HEK293 (cell line): ENCODE measurements around the gene FAM199X.

Source experiments
- CTCF ChIA-PET: fragments of 350-600 bp; formaldehyde crosslinking; extraction: SDS; loops from one replicate; lab custom pipeline; 2021; ENCODE audit warnings: antibody characterized with exemption; lab: Yijun Ruan, JAX
- POLR2A ChIA-PET: fragments of 300-600 bp; formaldehyde crosslinking; extraction: SDS; loops from one replicate; lab custom pipeline; 2020; ENCODE audit warnings: antibody characterized with exemption, inconsistent platforms; lab: Yijun Ruan, JAX
- H3K27ac ChIP-seq: fragments of 200-500 bp; sonication (Bioruptor generic); 2 replicates; pipeline ENCODE4 v1.5.1; 2014; ENCODE audit warnings: low read depth, low read length, control low read depth, inconsistent platforms; ENCODE audit errors: extremely low read depth
- H3K36me3 ChIP-seq, 2 experiments: fragments of 200-500 bp in 1 of 2; sonication (Bioruptor generic) in 1 of 2; 1 replicate in 1 of 2; 2 replicates in 1 of 2; pipeline ENCODE4 v1.5.1; 2014 to 2017; ENCODE audit warnings: inconsistent platforms in 2 of 2, low read length in 2 of 2; ENCODE audit not compliant: control insufficient read depth in 2 of 2, insufficient read depth in 1 of 2
- H3K4me1 ChIP-seq: fragments of 200-500 bp; sonication (Bioruptor generic); 2 replicates; pipeline ENCODE4 v1.5.1; 2014; ENCODE audit warnings: mild to moderate bottlenecking, low read length, inconsistent platforms; ENCODE audit not compliant: control insufficient read depth, insufficient read depth
- H3K4me3 ChIP-seq: 2 replicates; pipeline ENCODE4 v1.5.1; 2011; ENCODE audit warnings: low read depth, mild to moderate bottlenecking, control low read depth, low read length, moderate library complexity
- H3K9me3 ChIP-seq: fragments of 200-500 bp; sonication (Bioruptor generic); 2 replicates; pipeline ENCODE4 v1.5.1; 2014; ENCODE audit warnings: low read depth, low read length, inconsistent platforms; ENCODE audit not compliant: control insufficient read depth, insufficient read depth
- CTCF ChIP-seq: fragments of 450-650 bp; formaldehyde crosslinking; IDR thresholded peaks from 2 replicates; pipeline ENCODE4 v1.5.1; 2016; ENCODE audit warnings: missing biosample characterization, missing genetic modification characterization
- GLI4 ChIP-seq: fragments of 450-650 bp; formaldehyde crosslinking; IDR thresholded peaks from 2 replicates; pipeline ENCODE4 v1.5.1; 2016; ENCODE audit warnings: missing biosample characterization, missing genetic modification characterization
- GLIS1 ChIP-seq: fragments of 450-650 bp; formaldehyde crosslinking; IDR thresholded peaks from 2 replicates; pipeline ENCODE4 v1.5.1; 2016; ENCODE audit warnings: missing biosample characterization, missing genetic modification characterization
- IKZF3 ChIP-seq: fragments of 450-650 bp; IDR thresholded peaks from 2 replicates; pipeline ENCODE4 v1.5.0; 2018; ENCODE audit warnings: missing biosample characterization, mild to moderate bottlenecking, missing genetic modification characterization, moderate library complexity
- KLF1 ChIP-seq: fragments of 450-650 bp; formaldehyde crosslinking; IDR thresholded peaks from 2 replicates; pipeline ENCODE4 v1.5.1; 2016; ENCODE audit warnings: missing biosample characterization, missing genetic modification characterization
- KLF10 ChIP-seq: fragments of 450-650 bp; IDR thresholded peaks from 2 replicates; pipeline ENCODE4 v1.5.1; 2018; ENCODE audit warnings: missing biosample characterization, mild to moderate bottlenecking, missing genetic modification characterization
- KLF8 ChIP-seq: fragments of 450-650 bp; formaldehyde crosslinking; IDR thresholded peaks from 2 replicates; pipeline ENCODE4 v1.5.1; 2016; ENCODE audit warnings: missing biosample characterization, missing genetic modification characterization
- KLF9 ChIP-seq: fragments of 450-650 bp; formaldehyde crosslinking; IDR thresholded peaks from 2 replicates; pipeline ENCODE4 v1.5.1; 2016; ENCODE audit warnings: missing biosample characterization, missing genetic modification characterization, low read depth
- PBX3 ChIP-seq: sonication (generic); formaldehyde crosslinking; IDR thresholded peaks from 2 replicates; pipeline ENCODE4 v1.8.1; 2022; ENCODE audit warnings: mild to moderate bottlenecking, moderate library complexity, missing genetic modification reagents
- PRDM1 ChIP-seq: fragments of 450-650 bp; formaldehyde crosslinking; IDR thresholded peaks from 2 replicates; pipeline ENCODE4; 2016; ENCODE audit warnings: missing biosample characterization, missing genetic modification characterization
- REST ChIP-seq: fragments of 450-650 bp; formaldehyde crosslinking; IDR thresholded peaks from 2 replicates; pipeline ENCODE4 v1.5.1; 2016; ENCODE audit warnings: missing biosample characterization, missing genetic modification characterization
- SP2 ChIP-seq: fragments of 450-650 bp; formaldehyde crosslinking; IDR thresholded peaks from 2 replicates; pipeline ENCODE4 v1.5.1; 2016; ENCODE audit warnings: missing biosample characterization, missing genetic modification characterization
- TRIM28 ChIP-seq: IDR thresholded peaks from 2 replicates; pipeline ENCODE4 v1.6.1; 2011; ENCODE audit warnings: low read length, control low read depth, borderline replicate concordance
- ZBTB20 ChIP-seq: fragments of 450-650 bp; formaldehyde crosslinking; IDR thresholded peaks from 2 replicates; pipeline ENCODE4 v1.5.1; 2016; ENCODE audit warnings: missing biosample characterization, missing genetic modification characterization
- ZBTB21 ChIP-seq: fragments of 450-650 bp; formaldehyde crosslinking; IDR thresholded peaks from 2 replicates; pipeline ENCODE4 v1.5.1; 2017; ENCODE audit warnings: missing biosample characterization, missing genetic modification characterization
- ZBTB48 ChIP-seq: fragments of 450-650 bp; formaldehyde crosslinking; IDR thresholded peaks from 2 replicates; pipeline ENCODE4 v1.5.1; 2016; ENCODE audit warnings: missing biosample characterization, missing genetic modification characterization
- ZBTB8A ChIP-seq: fragments of 450-650 bp; formaldehyde crosslinking; IDR thresholded peaks from 2 replicates; pipeline ENCODE4 v1.5.1; 2016; ENCODE audit warnings: missing biosample characterization, missing genetic modification characterization
- ZFHX2 ChIP-seq: fragments of 450-650 bp; formaldehyde crosslinking; conservative IDR thresholded peaks from 2 replicates; pipeline ENCODE4 v1.5.1; 2016; ENCODE audit warnings: missing biosample characterization, missing genetic modification characterization
- ZNF10 ChIP-seq: fragments of 450-650 bp; formaldehyde crosslinking; IDR thresholded peaks from 2 replicates; pipeline ENCODE4 v1.5.1; 2017; ENCODE audit warnings: missing biosample characterization, missing genetic modification characterization
- ZNF2 ChIP-seq: fragments of 450-650 bp; formaldehyde crosslinking; IDR thresholded peaks from 2 replicates; pipeline ENCODE4 v1.5.1; 2016; ENCODE audit warnings: missing biosample characterization, missing genetic modification characterization
- ZNF366 ChIP-seq: fragments of 450-650 bp; formaldehyde crosslinking; conservative IDR thresholded peaks from 2 replicates; pipeline ENCODE4 v1.5.1; 2016; ENCODE audit warnings: missing biosample characterization, missing genetic modification characterization
- ZNF394 ChIP-seq: fragments of 450-650 bp; formaldehyde crosslinking; IDR thresholded peaks from 2 replicates; pipeline ENCODE4 v1.5.1; 2016; ENCODE audit warnings: missing biosample characterization, missing genetic modification characterization, mild to moderate bottlenecking, moderate library complexity, borderline replicate concordance
- ZNF561 ChIP-seq: fragments of 450-650 bp; IDR thresholded peaks from 2 replicates; pipeline ENCODE4 v1.5.1; 2018; ENCODE audit warnings: missing biosample characterization, missing genetic modification characterization, borderline replicate concordance
- ZNF600 ChIP-seq: fragments of 450-650 bp; formaldehyde crosslinking; IDR thresholded peaks from 2 replicates; pipeline ENCODE4 v1.5.1; 2016; ENCODE audit warnings: missing biosample characterization, missing genetic modification characterization
- ZNF664 ChIP-seq: fragments of 450-650 bp; formaldehyde crosslinking; IDR thresholded peaks from 2 replicates; pipeline ENCODE4 v1.5.1; 2016; ENCODE audit warnings: missing biosample characterization, missing genetic modification characterization
- TF ChIP-seq, protein P1 (sequence below): fragments of 450-650 bp; formaldehyde crosslinking; IDR thresholded peaks from 2 replicates; pipeline ENCODE4 v1.5.1; 2016; ENCODE audit warnings: missing biosample characterization, missing genetic modification characterization
- TF ChIP-seq, protein P2 (sequence below): fragments of 450-650 bp; formaldehyde crosslinking; IDR thresholded peaks from 2 replicates; pipeline ENCODE4 v1.5.1; 2016; ENCODE audit warnings: missing biosample characterization, missing genetic modification characterization

The FAM199X gene

DNA sequence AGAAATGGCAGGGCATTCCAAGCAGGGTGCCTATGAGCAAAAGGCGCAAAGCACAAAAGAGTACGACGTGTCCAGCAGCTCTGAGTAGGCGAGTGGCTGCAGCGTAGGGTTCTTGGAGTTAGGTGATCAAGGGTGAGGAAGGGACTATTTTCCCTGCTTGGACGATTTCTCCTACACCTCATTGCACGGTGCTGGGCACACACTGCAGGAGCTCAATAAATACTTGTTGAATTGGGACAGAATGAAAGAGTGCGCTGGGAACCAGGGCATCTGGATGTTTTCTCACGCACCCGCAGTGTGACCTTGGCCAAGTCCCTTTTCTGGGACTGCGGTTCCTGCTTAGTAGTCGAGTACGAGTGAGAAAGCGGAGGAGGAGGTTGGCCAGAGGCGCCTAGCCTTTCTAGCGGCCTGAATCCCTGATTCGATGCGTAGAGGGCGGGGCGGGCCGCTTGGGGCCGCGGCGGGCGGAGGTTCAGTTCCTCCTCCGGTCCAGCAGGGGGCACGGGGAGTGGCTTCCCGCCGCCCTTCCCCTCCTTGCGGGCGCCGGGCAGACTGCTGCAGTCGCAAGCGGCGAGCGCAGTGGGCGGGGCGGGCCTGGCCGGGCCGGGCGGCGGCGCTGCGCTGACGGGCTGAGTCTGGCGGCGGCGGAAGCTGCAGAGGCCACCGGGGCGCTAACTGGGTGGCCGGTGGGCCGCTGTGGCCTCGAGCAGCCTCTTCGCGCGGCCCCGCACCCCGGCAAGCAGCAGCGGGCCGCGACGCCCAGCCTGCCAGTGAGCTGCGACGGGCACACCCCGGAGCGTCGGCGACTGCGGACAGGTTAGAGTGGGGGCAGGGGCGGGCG is at the start of gene FAM199X:
Gene FAM199X, plus strand, starts transcription at position 560 of the 841 bp plus-strand sequence. CDS start 333 bp downstream, outside the sequence.
- H3K4me3 ChIP-seq: peak within 1 kb of the TSS; percentile 86
- H3K9me3 ChIP-seq: no peaks in the 10 kb centered on the region
- H3K4me1 ChIP-seq: no peaks in the 10 kb centered on the region
- H3K36me3 ChIP-seq: peaks cover 0 to 19% of the 10 kb centered on the region in 2 experiments; a peak in 1 of 3 replicates
- H3K27ac ChIP-seq: peak within 1 kb of the TSS; percentile 83
- ChIA-PET CTCF (interaction anchor here (0.6 to 1.1 kb wide), 2 partner anchors 9 to 27 kb away, joined by 5 read pairs; partner anchors contain the start of gene SLC25A53), POLR2A (interaction anchor here (1.4 to 3.2 kb wide), 2 partner anchors 9 kb away, joined by 3 to 39 read pairs; partner anchors contain the start of gene SLC25A53)
- TF ChIP-seq ZNF664 (tag by site-specific recombination) (peak; percentile 38; the same call in 1 of the 2 replicates), ZNF394 (tag by site-specific recombination) (no peak; the same call in 1 of the 2 replicates), ZBTB48 (tag by site-specific recombination) (peak; percentile 74; the same call in 1 of the 2 replicates), REST (peak; percentile 27; the same call in 1 of the 2 replicates), GLIS1 (peak; percentile 15; the same call in 1 of the 2 replicates), KLF1 (tag by site-specific recombination) (no peak), ZNF10 (peak; percentile 84), ZBTB8A (peak; percentile 73), ZNF600 (0 out of 2 replicates have a peak, but pooled peaks have one; percentile 21), CTCF (tag by site-specific recombination) (peak; percentile 71), KLF8 (tag by site-specific recombination) (peak; percentile 79), KLF9 (tag by site-specific recombination) (0 out of 2 replicates have a peak, but pooled peaks have one; percentile 52), ZNF366 (0 out of 2 replicates have a peak, but pooled peaks have one; percentile 41), KLF10 (tag by site-specific recombination) (peak; percentile 21; the same call in 1 of the 2 replicates), PBX3 (CRISPR knock-in tag) (peak; percentile 20; the same call in 1 of the 2 replicates), TRIM28 (peak; percentile 97), PRDM1 (tag by site-specific recombination) (peak; percentile 57), SP2 (tag by site-specific recombination) (peak; percentile 77), ZBTB21 (tag by site-specific recombination) (peak; percentile 35; the same call in 1 of the 2 replicates), IKZF3 (tag by site-specific recombination) (peak; percentile 19; the same call in 1 of the 2 replicates), ZNF561 (tag by site-specific recombination) (peak; percentile 17; the same call in 1 of the 2 replicates), ZFHX2 (peak; percentile 45), ZNF2 (tag by site-specific recombination) (peak; percentile 76; the same call in 1 of the 2 replicates), ZBTB20 (tag by site-specific recombination) (peak; percentile 98), GLI4 (tag by site-specific recombination) (no peak)
- TF ChIP-seq, protein P1, sequence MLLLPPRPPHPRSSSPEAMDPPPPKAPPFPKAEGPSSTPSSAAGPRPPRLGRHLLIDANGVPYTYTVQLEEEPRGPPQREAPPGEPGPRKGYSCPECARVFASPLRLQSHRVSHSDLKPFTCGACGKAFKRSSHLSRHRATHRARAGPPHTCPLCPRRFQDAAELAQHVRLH (tag by site-specific recombination): no peak
- TF ChIP-seq, protein P2, sequence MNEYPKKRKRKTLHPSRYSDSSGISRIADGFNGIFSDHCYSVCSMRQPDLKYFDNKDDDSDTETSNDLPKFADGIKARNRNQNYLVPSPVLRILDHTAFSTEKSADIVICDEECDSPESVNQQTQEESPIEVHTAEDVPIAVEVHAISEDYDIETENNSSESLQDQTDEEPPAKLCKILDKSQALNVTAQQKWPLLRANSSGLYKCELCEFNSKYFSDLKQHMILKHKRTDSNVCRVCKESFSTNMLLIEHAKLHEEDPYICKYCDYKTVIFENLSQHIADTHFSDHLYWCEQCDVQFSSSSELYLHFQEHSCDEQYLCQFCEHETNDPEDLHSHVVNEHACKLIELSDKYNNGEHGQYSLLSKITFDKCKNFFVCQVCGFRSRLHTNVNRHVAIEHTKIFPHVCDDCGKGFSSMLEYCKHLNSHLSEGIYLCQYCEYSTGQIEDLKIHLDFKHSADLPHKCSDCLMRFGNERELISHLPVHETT (tag by site-specific recombination): 0 out of 2 replicates have a peak, but pooled peaks have one; percentile 29
